Astrocyte (in vitro differentiated cells and primary cell): Measurements from ENCODE around the gene NLRP14. TPM values are rescaled to one million over a fixed set of nuclear protein-coding genes. Genes with fewer than 3 reads are reported as not detected.
A peak's percentile ranks its signal among the peaks of the same experiment; 100 is the strongest.

Experiments
- DNase-seq: peaks from one replicate; pipeline ENCODE4 v3.0.0-alpha.2; 2010; ENCODE audit warnings: low read depth
- FAIRE-seq: peaks from 2 replicates; lab custom pipeline; 2011; peaks lifted over from hg19 to GRCh38; lab: Jason Lieb, UNC
- H2AFZ ChIP-seq: 2 replicates; pipeline ENCODE4 v1.6.0; 2012; ENCODE audit warnings: low read depth, low read length, inconsistent platforms
- H3K27ac ChIP-seq: 2 replicates; pipeline ENCODE4 v1.5.1; 2011; ENCODE audit warnings: low read depth, low read length, inconsistent platforms
- H3K27me3 ChIP-seq: 2 replicates; pipeline ENCODE4 v1.6.0; 2011; ENCODE audit warnings: low read length, inconsistent platforms; ENCODE audit not compliant: insufficient read depth
- H3K36me3 ChIP-seq: 2 replicates; pipeline ENCODE4 v1.5.1; 2011; ENCODE audit warnings: low read length, inconsistent platforms; ENCODE audit not compliant: insufficient read depth
- H3K4me1 ChIP-seq: 2 replicates; pipeline ENCODE4 v1.5.1; 2011; ENCODE audit warnings: low read length, inconsistent platforms; ENCODE audit not compliant: insufficient read depth
- H3K4me2 ChIP-seq: 2 replicates; pipeline ENCODE4 v1.6.0; 2012; ENCODE audit warnings: low read length, inconsistent platforms
- H3K4me3 ChIP-seq: 2 replicates; pipeline ENCODE4 v1.5.1; 2011; ENCODE audit warnings: low read depth, mild to moderate bottlenecking, low read length, inconsistent platforms; ENCODE audit not compliant: insufficient read depth
- H3K79me2 ChIP-seq: 2 replicates; pipeline ENCODE4 v1.6.0; 2012; ENCODE audit warnings: mild to moderate bottlenecking, low read length, inconsistent platforms; ENCODE audit not compliant: insufficient read depth
- H3K9ac ChIP-seq: 2 replicates; pipeline ENCODE4 v1.6.0; 2012; ENCODE audit warnings: mild to moderate bottlenecking, low read length, inconsistent platforms
- H3K9me3 ChIP-seq: 2 replicates; pipeline ENCODE4 v1.5.1; 2012; ENCODE audit warnings: low read depth, mild to moderate bottlenecking, low read length, inconsistent platforms; ENCODE audit not compliant: insufficient read depth
- H4K20me1 ChIP-seq: 2 replicates; pipeline ENCODE4 v1.6.0; 2012; ENCODE audit warnings: low read length, inconsistent platforms; ENCODE audit not compliant: insufficient read depth
- H3K27ac Mint-ChIP-seq: one replicate; pipeline ENCODE4 v1.8.0; 2021; ENCODE audit warnings: mild to moderate bottlenecking, mixed read lengths; ENCODE audit not compliant: unreplicated experiment
- H3K27me3 Mint-ChIP-seq: one replicate; pipeline ENCODE4 v1.8.0; 2021; ENCODE audit warnings: low read depth, mixed read lengths; ENCODE audit not compliant: unreplicated experiment
- H3K36me3 Mint-ChIP-seq: one replicate; pipeline ENCODE4 v1.8.0; 2021; ENCODE audit warnings: low read depth, mixed read lengths; ENCODE audit not compliant: unreplicated experiment
- H3K4me1 Mint-ChIP-seq: one replicate; pipeline ENCODE4 v1.8.0; 2021; ENCODE audit warnings: low read depth, mixed read lengths; ENCODE audit not compliant: unreplicated experiment
- H3K4me3 Mint-ChIP-seq: one replicate; pipeline ENCODE4 v1.8.0; 2021; ENCODE audit warnings: mild to moderate bottlenecking, moderate library complexity, mixed read lengths; ENCODE audit not compliant: unreplicated experiment
- H3K9me3 Mint-ChIP-seq: one replicate; pipeline ENCODE4 v1.8.0; 2021; ENCODE audit warnings: mild to moderate bottlenecking, mixed read lengths; ENCODE audit not compliant: unreplicated experiment
- EZH2 ChIP-seq: IDR thresholded peaks from 2 replicates; pipeline ENCODE4 v1.6.1; 2012; ENCODE audit warnings: mild to moderate bottlenecking, low read length, inconsistent platforms; ENCODE audit not compliant: insufficient read depth
- total RNA-seq: library from RNA; stranded (reverse); gene quantifications from 2 replicates; pipeline ENCODE4 v1.2.1, GENCODE V29; 2021
- TF ChIP-seq, protein P1 (sequence below): IDR thresholded peaks from 2 replicates; pipeline ENCODE4 v1.5.1; 2011; ENCODE audit warnings: low read depth, mild to moderate bottlenecking, inconsistent platforms, low read length, moderate library complexity; ENCODE audit not compliant: insufficient read depth

NLRP14 gene
- total RNA-seq, 1 donor from 2014 or later, result not detected

DNA sequence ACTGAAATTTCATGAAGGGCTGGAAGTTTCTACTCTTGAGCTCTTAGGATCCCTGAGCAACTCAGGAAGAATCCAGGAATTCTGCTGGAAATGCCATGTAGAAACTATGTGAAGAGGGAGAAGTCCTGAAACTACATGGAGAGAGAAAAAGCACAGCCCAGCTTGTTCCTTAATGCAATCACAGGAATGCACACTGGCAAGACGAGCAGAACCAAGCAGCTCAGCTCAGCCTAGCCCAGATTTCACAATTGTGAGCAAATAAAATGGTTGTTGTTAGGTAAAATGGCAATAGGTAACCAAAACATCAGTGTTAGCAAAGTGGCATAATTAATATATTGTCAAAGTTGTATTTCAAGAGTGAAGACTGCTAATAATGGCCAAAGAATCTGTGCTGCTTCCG lies 28.3 kb upstream of the NLRP14 start:
- no peaks in the 10 kb centered on the region for H3K9me3 Mint-ChIP-seq
- Histone ChIP-seq H3K9me3 (no peaks in the 10 kb centered on the region), H3K27ac (peak overlapping the region; percentile 73), H3K4me3 (no peak overlapping the region), H4K20me1 (no peaks in the 10 kb centered on the region), H3K27me3 (no peaks in the 10 kb centered on the region), H3K4me2 (peak overlapping the region; percentile 78), H3K79me2 (no peaks in the 10 kb centered on the region), H3K36me3 (no peaks in the 10 kb centered on the region), H3K4me1 (peaks cover 13% of the 10 kb centered on the region), H2AFZ (no peak overlapping the region), H3K9ac (peak overlapping the region; percentile 3)
- peak overlapping the region; percentile 67 for H3K27ac Mint-ChIP-seq
- peaks cover 23% of the 10 kb centered on the region for H3K4me1 Mint-ChIP-seq
- no peaks in the 10 kb centered on the region for H3K27me3 Mint-ChIP-seq
- H3K36me3 Mint-ChIP-seq, result no peaks in the 10 kb centered on the region
- TF ChIP-seq, protein P1, sequence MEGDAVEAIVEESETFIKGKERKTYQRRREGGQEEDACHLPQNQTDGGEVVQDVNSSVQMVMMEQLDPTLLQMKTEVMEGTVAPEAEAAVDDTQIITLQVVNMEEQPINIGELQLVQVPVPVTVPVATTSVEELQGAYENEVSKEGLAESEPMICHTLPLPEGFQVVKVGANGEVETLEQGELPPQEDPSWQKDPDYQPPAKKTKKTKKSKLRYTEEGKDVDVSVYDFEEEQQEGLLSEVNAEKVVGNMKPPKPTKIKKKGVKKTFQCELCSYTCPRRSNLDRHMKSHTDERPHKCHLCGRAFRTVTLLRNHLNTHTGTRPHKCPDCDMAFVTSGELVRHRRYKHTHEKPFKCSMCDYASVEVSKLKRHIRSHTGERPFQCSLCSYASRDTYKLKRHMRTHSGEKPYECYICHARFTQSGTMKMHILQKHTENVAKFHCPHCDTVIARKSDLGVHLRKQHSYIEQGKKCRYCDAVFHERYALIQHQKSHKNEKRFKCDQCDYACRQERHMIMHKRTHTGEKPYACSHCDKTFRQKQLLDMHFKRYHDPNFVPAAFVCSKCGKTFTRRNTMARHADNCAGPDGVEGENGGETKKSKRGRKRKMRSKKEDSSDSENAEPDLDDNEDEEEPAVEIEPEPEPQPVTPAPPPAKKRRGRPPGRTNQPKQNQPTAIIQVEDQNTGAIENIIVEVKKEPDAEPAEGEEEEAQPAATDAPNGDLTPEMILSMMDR, result no peak
- TF ChIP-seq EZH2, result no peak
- FAIRE-seq (no peak), DNase-seq (peak; percentile 6)
- H3K4me3 Mint-ChIP-seq, result no peak overlapping the region

DNA sequence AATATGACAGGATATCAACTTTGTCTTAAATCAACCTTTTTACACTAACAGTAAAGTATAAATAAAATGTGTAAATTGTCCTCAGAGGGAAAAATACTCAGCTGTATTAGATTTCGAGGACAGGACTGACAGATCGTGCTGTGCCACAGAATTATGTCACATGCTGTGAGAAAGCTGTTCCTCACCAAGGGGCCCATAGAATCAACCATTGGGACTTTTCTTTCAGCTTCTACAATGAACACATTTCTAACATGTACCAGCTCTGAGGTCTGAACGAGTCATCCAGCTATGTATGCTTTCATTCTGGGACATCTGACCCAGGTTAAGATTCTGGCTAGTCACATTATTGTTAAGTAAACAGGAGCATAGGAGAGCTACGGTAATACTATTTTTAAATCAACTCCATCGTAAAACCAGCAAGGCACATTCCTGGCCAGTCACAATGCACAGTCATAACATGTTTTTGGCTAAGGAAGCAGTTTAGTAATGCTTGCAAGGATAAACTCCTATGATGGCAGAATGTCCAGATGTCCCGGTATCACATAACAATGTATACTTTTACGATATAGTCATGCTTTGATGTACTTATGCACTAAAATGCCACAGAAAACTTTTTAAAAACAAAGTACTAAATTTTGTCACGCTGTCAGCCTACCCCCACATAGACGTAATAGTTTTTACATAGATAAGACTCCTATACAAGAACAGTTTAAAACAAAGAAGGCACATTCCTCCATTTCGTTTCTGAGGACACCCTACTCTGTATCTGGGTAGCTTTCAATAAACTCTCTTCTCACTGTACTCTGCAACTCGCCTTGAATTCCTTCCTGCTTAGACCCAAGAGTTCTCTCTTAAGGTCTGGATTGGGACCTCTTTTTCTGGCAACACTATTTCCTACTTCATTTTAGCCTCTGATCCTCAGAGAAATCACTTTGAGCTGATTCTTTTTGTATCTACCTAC lies 27.5 kb upstream of the NLRP14 start:
- peak; percentile 89 for DNase-seq
- FAIRE-seq, result peak; percentile 94
- Histone ChIP-seq H3K27me3 (no peaks in the 10 kb centered on the region), H4K20me1 (no peaks in the 10 kb centered on the region), H3K9ac (peak overlapping the region; percentile 28), H2AFZ (no peak overlapping the region), H3K4me1 (peaks cover 13% of the 10 kb centered on the region), H3K4me3 (peak overlapping the region; percentile 12), H3K79me2 (no peaks in the 10 kb centered on the region), H3K9me3 (no peaks in the 10 kb centered on the region), H3K4me2 (peak overlapping the region; percentile 78), H3K27ac (peak overlapping the region; percentile 73), H3K36me3 (no peaks in the 10 kb centered on the region)
- no peaks in the 10 kb centered on the region for H3K36me3 Mint-ChIP-seq
- peaks cover 23% of the 10 kb centered on the region for H3K4me1 Mint-ChIP-seq
- TF ChIP-seq EZH2, result no peak
- TF ChIP-seq, protein P1, result no peak
- H3K4me3 Mint-ChIP-seq, result no peak overlapping the region
- peak overlapping the region; percentile 67 for H3K27ac Mint-ChIP-seq
- no peaks in the 10 kb centered on the region for H3K27me3 Mint-ChIP-seq
- H3K9me3 Mint-ChIP-seq, result no peaks in the 10 kb centered on the region

DNA sequence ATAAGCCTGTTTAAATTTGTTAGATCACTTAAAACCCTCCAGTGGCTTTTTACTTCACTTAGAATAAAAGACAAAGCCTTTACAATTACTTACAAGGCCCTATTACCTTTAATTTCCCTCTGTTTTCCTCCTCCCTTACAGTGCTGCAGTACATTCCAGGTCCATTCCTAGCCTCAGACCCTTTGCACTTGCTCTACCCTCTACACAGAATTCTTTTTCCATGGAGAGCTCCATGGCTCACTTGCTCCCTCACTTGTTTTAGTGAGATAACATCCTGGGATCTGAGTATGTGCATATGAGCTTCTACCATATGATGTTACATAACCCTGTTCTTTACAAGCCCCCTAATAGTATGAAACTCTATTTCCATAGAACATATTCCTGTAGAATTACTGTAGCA lies 24.6 kb upstream of the NLRP14 start:
- FAIRE-seq, result no peak
- Mint-ChIP-seq H3K4me3 (no peak overlapping the region), H3K27me3 (no peaks in the 10 kb centered on the region)

More for the DNA sequence above, 24.6 kb upstream of the NLRP14 start:
- no peaks in the 10 kb centered on the region for H4K20me1 ChIP-seq
- H3K4me1 ChIP-seq, result peaks cover 13% of the 10 kb centered on the region
- no peaks in the 10 kb centered on the region for H3K27me3 ChIP-seq
- no peak overlapping the region for H3K27ac ChIP-seq
- peaks cover under 1% of the 10 kb centered on the region for H3K36me3 ChIP-seq
- Mint-ChIP-seq H3K9me3 (no peaks in the 10 kb centered on the region), H3K36me3 (no peaks in the 10 kb centered on the region), H3K27ac (no peak overlapping the region), H3K4me1 (peaks cover 23% of the 10 kb centered on the region)
- H2AFZ ChIP-seq, result no peak overlapping the region
- no peak for DNase-seq
- no peak overlapping the region for H3K9ac ChIP-seq
- no peak overlapping the region for H3K4me3 ChIP-seq
- H3K9me3 ChIP-seq, result no peaks in the 10 kb centered on the region
- no peak for TF ChIP-seq EZH2
- TF ChIP-seq, protein P1, result no peak
- H3K4me2 ChIP-seq, result no peak overlapping the region
- no peaks in the 10 kb centered on the region for H3K79me2 ChIP-seq
